H1 (cell line): Measurements from ENCODE around the gene GABARAPL1. TPM values are rescaled to one million over a fixed set of nuclear protein-coding genes. Genes with fewer than 3 reads are reported as not detected.

ENCODE experiments used
- CTCF ChIA-PET: fragments of 300-600 bp; sonication (Branson Sonifier 250); formaldehyde crosslinking; loops from one replicate; lab custom pipeline; 2021; ENCODE audit not compliant: partially characterized antibody; lab: Charles Lee
- POLR2A ChIA-PET: fragments of 300-600 bp; sonication (Branson Sonifier 250); formaldehyde crosslinking; loops from one replicate; lab custom pipeline; 2021; ENCODE audit warnings: inconsistent platforms; ENCODE audit not compliant: partially characterized antibody; lab: Charles Lee
- DNase-seq, 2 experiments: peaks; one replicate each; pipeline versions ENCODE4 v3.0.0 to v3.0.0-alpha.2; 2010 to 2022; ENCODE audit warnings: low spot score in 2 of 2, low read depth in 1 of 2, mixed read lengths in 1 of 2
- FAIRE-seq: peaks from 2 replicates; lab custom pipeline; 2011; peaks lifted over from hg19 to GRCh38; lab: Jason Lieb, UNC
- H2AFZ ChIP-seq: 2 replicates; pipeline ENCODE4 v1.8.1; 2012; ENCODE audit warnings: low read length, inconsistent platforms
- H2AK5ac ChIP-seq: 2 replicates; pipeline ENCODE4 v1.6.1; 2013; ENCODE audit warnings: low read depth, low read length
- H2BK120ac ChIP-seq: replicated peaks from 2 replicates; pipeline ENCODE3; 2013; ENCODE audit warnings: low read depth, low read length, inconsistent platforms
- H2BK12ac ChIP-seq: 2 replicates; pipeline ENCODE4 v1.6.1; 2013; ENCODE audit warnings: low read depth, low read length
- H2BK15ac ChIP-seq: 2 replicates; pipeline ENCODE4 v1.6.1; 2013; ENCODE audit warnings: low read length
- H2BK20ac ChIP-seq: 2 replicates; pipeline ENCODE4 v1.6.1; 2013; ENCODE audit warnings: low read length
- H2BK5ac ChIP-seq: 2 replicates; pipeline ENCODE4 v1.6.1; 2013; ENCODE audit warnings: low read depth, low read length
- H3K14ac ChIP-seq: 2 replicates; pipeline ENCODE4 v1.6.1; 2013; ENCODE audit warnings: inconsistent platforms; ENCODE audit not compliant: insufficient read length
- H3K18ac ChIP-seq: 2 replicates; pipeline ENCODE4 v1.6.1; 2013; ENCODE audit warnings: low read length; ENCODE audit errors: extremely low read depth
- H3K23ac ChIP-seq: 2 replicates; pipeline ENCODE4 v1.6.1; 2013; ENCODE audit warnings: inconsistent platforms; ENCODE audit not compliant: insufficient read length
- H3K23me2 ChIP-seq: 2 replicates; pipeline ENCODE4 v1.6.1; 2013; ENCODE audit warnings: low read depth, low read length
- H3K27ac ChIP-seq: 2 replicates; pipeline ENCODE4 v1.6.1; 2011; ENCODE audit warnings: low read depth, low read length, inconsistent platforms
- H3K27me3 ChIP-seq, 4 experiments: replicated peaks in 1 of 4; 1 replicate in 1 of 4; 2 replicates in 3 of 4; pipeline versions ENCODE4 v1.6.1 to v1.8.1; 2011 to 2013; ENCODE audit warnings: low read length in 3 of 4, mild to moderate bottlenecking in 3 of 4, inconsistent platforms in 2 of 4, mixed read lengths in 2 of 4, moderate library complexity in 1 of 4; ENCODE audit not compliant: control insufficient read depth in 3 of 4, insufficient read depth in 3 of 4; ENCODE audit errors: extremely low read depth in 1 of 4
- H3K36me3 ChIP-seq, 4 experiments: 2 replicates each; pipeline versions ENCODE4 v1.6.1 to v1.8.1; 2011 to 2013; ENCODE audit warnings: mild to moderate bottlenecking in 4 of 4, low read length in 3 of 4, moderate library complexity in 2 of 4, control low read depth in 1 of 4, inconsistent platforms in 1 of 4; ENCODE audit not compliant: insufficient read depth in 4 of 4, control insufficient read depth in 2 of 4
- H3K4ac ChIP-seq: replicated peaks from 2 replicates; pipeline ENCODE3; 2013; ENCODE audit warnings: low read length, low read depth, mixed read lengths, inconsistent platforms; ENCODE audit not compliant: insufficient read length
- H3K4me1 ChIP-seq, 4 experiments: replicated peaks in 1 of 4; 1 replicate in 1 of 4; 2 replicates in 3 of 4; pipeline versions ENCODE4 v1.6.1 to v1.8.1; 2011 to 2013; ENCODE audit warnings: low read length in 3 of 4, inconsistent platforms in 2 of 4, mixed read lengths in 1 of 4; ENCODE audit not compliant: insufficient read depth in 4 of 4, control insufficient read depth in 3 of 4
- H3K4me2 ChIP-seq, 2 experiments: 2 replicates each; pipeline versions ENCODE4 v1.6.1 to v1.8.1; 2011 to 2013; ENCODE audit warnings: low read depth in 2 of 2, low read length in 2 of 2, control low read depth in 1 of 2, inconsistent platforms in 1 of 2, mild to moderate bottlenecking in 1 of 2; ENCODE audit not compliant: insufficient read depth in 1 of 2
- H3K4me3 ChIP-seq, 4 experiments: fragments of 200-600, 300-600 bp in 1 of 4; sonication (generic), shearing (Covaris generic), sonication (Bioruptor Twin) in 1 of 4; 2 replicates each; pipeline versions ENCODE4 v1.5.1 to v1.8.1; 2011 to 2016; ENCODE audit warnings: low read length in 4 of 4, low read depth in 3 of 4, control low read depth in 2 of 4, inconsistent platforms in 2 of 4, mild to moderate bottlenecking in 2 of 4, mixed read lengths in 1 of 4, moderate library complexity in 1 of 4; ENCODE audit not compliant: insufficient read depth in 2 of 4; ENCODE audit errors: extremely low read depth in 1 of 4
- H3K56ac ChIP-seq: replicated peaks from 2 replicates; pipeline ENCODE3; 2013; ENCODE audit warnings: low read depth, mild to moderate bottlenecking, mixed read lengths, low read length, inconsistent platforms; ENCODE audit not compliant: insufficient read length
- H3K79me1 ChIP-seq: 2 replicates; pipeline ENCODE4 v1.6.1; 2013; ENCODE audit warnings: low read depth, low read length, control low read depth
- H3K79me2 ChIP-seq, 2 experiments: 2 replicates each; pipeline versions ENCODE4 v1.6.1 to v1.8.1; 2012 to 2013; ENCODE audit warnings: low read length in 2 of 2, mild to moderate bottlenecking in 2 of 2, inconsistent platforms in 1 of 2; ENCODE audit not compliant: insufficient read depth in 2 of 2, control insufficient read depth in 1 of 2
- H3K9ac ChIP-seq, 4 experiments: replicated peaks in 1 of 4; 1 replicate in 1 of 4; 2 replicates in 3 of 4; pipeline versions ENCODE4 v1.6.1 to v1.8.1; 2011 to 2013; ENCODE audit warnings: low read depth in 3 of 4, low read length in 3 of 4, control low read depth in 2 of 4, mild to moderate bottlenecking in 2 of 4, moderate library complexity in 2 of 4, inconsistent platforms in 1 of 4; ENCODE audit errors: extremely low read depth in 1 of 4
- H3K9me3 ChIP-seq, 2 experiments: 2 replicates each; pipeline versions ENCODE4 v1.6.1 to v1.8.1; 2012 to 2013; ENCODE audit warnings: mild to moderate bottlenecking in 2 of 2, moderate library complexity in 2 of 2, control low read depth in 1 of 2, inconsistent platforms in 1 of 2, low read depth in 1 of 2, low read length in 1 of 2, mixed read lengths in 1 of 2; ENCODE audit not compliant: insufficient read depth in 2 of 2
- H4K20me1 ChIP-seq, 2 experiments: replicated peaks in 1 of 2; 2 replicates each; pipeline versions ENCODE3 to v1.8.1; 2011 to 2013; ENCODE audit warnings: inconsistent platforms in 2 of 2, low read length in 2 of 2, mild to moderate bottlenecking in 1 of 2; ENCODE audit not compliant: insufficient read depth in 2 of 2, control insufficient read depth in 1 of 2
- H4K5ac ChIP-seq: 2 replicates; pipeline ENCODE4 v1.6.1; 2013; ENCODE audit warnings: low read length, low read depth, mixed read lengths, inconsistent platforms; ENCODE audit not compliant: insufficient read length
- H4K8ac ChIP-seq: 2 replicates; pipeline ENCODE4 v1.8.0; 2013; ENCODE audit warnings: mild to moderate bottlenecking, moderate library complexity, low read length, inconsistent platforms; ENCODE audit not compliant: insufficient read depth; ENCODE audit errors: extremely low read depth
- H4K91ac ChIP-seq: replicated peaks from 2 replicates; pipeline ENCODE3; 2013; ENCODE audit warnings: low read length, mixed read lengths, inconsistent platforms; ENCODE audit not compliant: insufficient read length
- CREB1 ChIP-seq: IDR thresholded peaks from 2 replicates; pipeline ENCODE4 v1.6.1; 2012; ENCODE audit warnings: inconsistent platforms
- FOSL1 ChIP-seq: IDR thresholded peaks from 2 replicates; pipeline ENCODE4 v1.6.1; 2011; ENCODE audit warnings: mild to moderate bottlenecking, low read depth, low read length, moderate library complexity; ENCODE audit not compliant: insufficient read depth
- HDAC6 ChIP-seq: IDR thresholded peaks from one replicate; pipeline ENCODE4 v1.7.1; 2012; ENCODE audit warnings: low read depth, mild to moderate bottlenecking, inconsistent platforms, low read length, moderate library complexity
- SIN3A ChIP-seq, 2 experiments: IDR thresholded peaks in 1 of 2; conservative IDR thresholded peaks in 1 of 2; 2 replicates each; pipeline ENCODE4 v1.6.1; 2011 to 2012; ENCODE audit warnings: low read length in 2 of 2, improper control_type of control experiment in 1 of 2, low read depth in 1 of 2, mild to moderate bottlenecking in 1 of 2
- SP4 ChIP-seq: IDR thresholded peaks from 2 replicates; pipeline ENCODE4 v1.6.1; 2012; ENCODE audit warnings: low read length, inconsistent platforms
- SRF ChIP-seq: IDR thresholded peaks from 2 replicates; pipeline ENCODE4 v1.6.1; 2011; ENCODE audit warnings: mild to moderate bottlenecking, low read depth, low read length, moderate library complexity
- TEAD4 ChIP-seq: IDR thresholded peaks from 2 replicates; pipeline ENCODE4 v1.6.1; 2012; ENCODE audit warnings: low read depth, low read length, inconsistent platforms, mixed read lengths
- ZNF274 ChIP-seq: IDR thresholded peaks from 2 replicates; pipeline ENCODE4 v1.7.0; 2012; ENCODE audit warnings: low read length, borderline replicate concordance; ENCODE audit errors: extremely low read depth
- WGBS, 2 experiments: shearing (Covaris generic) in 1 of 2; methylation state at CpG; one replicate each; pipeline versions ENCODE4 v1.1.6 to v1.1.7; 2013 to 2015; ENCODE audit warnings: low lambda C conversion rate in 2 of 2, mixed read lengths in 2 of 2, inconsistent platforms in 1 of 2, low coverage in 1 of 2, missing lambda C conversion rate in 1 of 2; ENCODE audit not compliant: insufficient replicate concordance in 2 of 2, insufficient coverage in 1 of 2, insufficient read length in 1 of 2; ENCODE audit errors: extremely low coverage in 1 of 2, missing lambda C conversion rate in 1 of 2; 5-methylcytosine and 5-hydroxymethylcytosine counted together
- polyA plus RNA-seq, 7 experiments: library from polyadenylated mRNA; depleted of rRNA in 3 of 7; stranded (reverse) in 5 of 7; unstranded in 2 of 7; fragments of >200 nt in 5 of 7; fragments of 200-250 nt in 2 of 7; gene quantifications; 1 replicate in 5 of 7; 2 replicates in 1 of 7; 4 replicates in 1 of 7; pipeline versions ENCODE4 v1.2.1 to v1.2.3, GENCODE V29; 2011 to 2013; ENCODE audit warnings: missing spikeins in 2 of 7, mixed read lengths in 2 of 7
- total RNA-seq: library from RNA; stranded (reverse); fragmentation: NEBNext Ultra II Directional; extraction: Animal tissue kit (Norgen Biotek cat#: 25700); gene quantifications from 2 replicates; pipeline ENCODE4 v1.2.1, GENCODE V29; 2021

GABARAPL1 gene
- total and polyA plus RNA-seq, 2 of the 8 experiments (the other 6 are each of a cell fraction or from before 2014, with no cell fraction given), result 56.1 to 87.9 TPM

- Histone ChIP-seq H2AK5ac (no peak overlapping the region), H3K14ac (no peak overlapping the region), H3K9me3 (peaks cover 16 to 18% of the 10 kb centered on the region in 2 experiments; a peak in 3 of 4 replicates), H3K9ac (no peak overlapping the region), H2BK15ac (no peak overlapping the region), H2AFZ (no peak overlapping the region), H3K79me2 (no peaks in the 10 kb centered on the region), H3K56ac (no peak overlapping the region), H3K4me1 (0 out of 7 replicates have a peak, but pooled peaks cover 0 to under 1% (median 0%) of the 10 kb centered on the region in 4 experiments), H3K27me3 (no peaks in the 10 kb centered on the region), H4K5ac (no peak overlapping the region), H2BK5ac (no peak overlapping the region), H3K36me3 (no peaks in the 10 kb centered on the region), H4K91ac (no peak overlapping the region), H2BK20ac (no peak overlapping the region), H3K23ac (no peak overlapping the region), H3K4me2 (no peak overlapping the region), H3K27ac (no peak overlapping the region), H3K18ac (no peak overlapping the region), H2BK120ac (no peak overlapping the region), H4K20me1 (no peaks in the 10 kb centered on the region), H3K79me1 (no peaks in the 10 kb centered on the region), H3K4me3 (no peak overlapping the region), H2BK12ac (no peak overlapping the region), H4K8ac (no peak overlapping the region), H3K23me2 (no peaks in the 10 kb centered on the region), H3K4ac (no peak overlapping the region)
- WGBS, 2 experiments, result 94% methylated on average over 1 of the region's 1 CpG; no CpG with 5 or more reads in 1 of the 2 experiments
- ChIA-PET POLR2A (interaction anchor here (1.1 kb wide), 1 partner anchor 11 kb away, joined by 3 read pairs; no protein-coding TSS in a partner anchor), CTCF (interaction anchor here (0.6 to 4.1 kb wide), 17 partner anchors 8 to 504 kb away, joined by 3 to 31 read pairs (median 4); no protein-coding TSS in a partner anchor)
- no peak for FAIRE-seq
- no peak for DNase-seq
- TF ChIP-seq SIN3A (conservative IDR thresholded peaks at IDR 0.05 in 1 of 2, IDR thresholded peaks at IDR 0.05 in 1 of 2; ENCODE audit: low read depth in 1 of 2, low read length in 2 of 2), result no peak
- no peak for TF ChIP-seq SP4
- TF ChIP-seq ZNF274, result no peak
- TF ChIP-seq FOSL1, result no peak
- no peak for TF ChIP-seq HDAC6
- TF ChIP-seq CREB1, result no peak
- TF ChIP-seq TEAD4, result no peak
- no peak for TF ChIP-seq SRF
Observed at GRCh38 chr12:10236720-10237119, 24.0 kb downstream of the GABARAPL1 start.
